Adrenal gland (tissue), 12 donors: ENCODE data around the gene CALML6. TPM values are rescaled to one million over a fixed set of nuclear protein-coding genes. Genes with fewer than 3 reads are reported as not detected.
A peak's percentile ranks its signal among the peaks of the same experiment; 100 is the strongest.

ENCODE experiments used
- DNase-seq, 7 donors: peaks; one replicate each; pipeline ENCODE4 v3.0.0-alpha.2; 2019 to 2020
- H3K27ac ChIP-seq, 5 donors: fragments of 200-600 bp; sonication (generic) in 4 of 5; 1 replicate in 3 of 5; 2 replicates in 2 of 5; pipeline versions ENCODE4 v1.5.1 to v1.8.0; 2016 to 2020; ENCODE audit warnings: mild to moderate bottlenecking in 1 of 5
- H3K27me3 ChIP-seq: fragments of 200-600 bp; 2 replicates; pipeline ENCODE4 v1.8.0; 2021
- H3K36me3 ChIP-seq, 2 donors: fragments of 200-600 bp; replicated peaks in 1 of 2; 1 replicate in 1 of 2; 2 replicates in 1 of 2; pipeline versions ENCODE4 v1.5.1 to v1.8.0; 2018 to 2022
- H3K4me1 ChIP-seq, 2 donors: fragments of 200-600 bp; replicated peaks in 1 of 2; 1 replicate in 1 of 2; 2 replicates in 1 of 2; pipeline versions ENCODE4 v1.5.1 to v1.8.0; 2018 to 2021
- H3K4me3 ChIP-seq, 4 donors: fragments of 200-600 bp; sonication (generic) in 3 of 4; one replicate each; pipeline ENCODE4 v1.5.1; 2016 to 2018
- H3K9me3 ChIP-seq, 3 donors: fragments of 200-600 bp; sonication (generic) in 1 of 3; replicated peaks in 1 of 3; 1 replicate in 2 of 3; 2 replicates in 1 of 3; pipeline versions ENCODE4 v1.5.1 to v1.8.0; 2016 to 2021
- POLR2A ChIP-seq, 2 donors: fragments of 450-650 bp; IDR thresholded peaks; one replicate each; pipeline ENCODE4 v1.6.1; 2017; ENCODE audit warnings: antibody characterized with exemption in 2 of 2, mild to moderate bottlenecking in 2 of 2, moderate library complexity in 1 of 2
- WGBS, 4 donors: extraction: QIAGEN DNeasy Blood & Tissue Kit in 2 of 4; methylation state at CpG; one replicate each; pipeline versions ENCODE4 v1.1.5 to v1.1.7; 2013 to 2017; 5-methylcytosine and 5-hydroxymethylcytosine counted together
- intact Hi-C, 2 donors: fragments of 100-400 bp; cut with DNase I; formaldehyde crosslinking; loops; one replicate each; pipeline versions ENCODE4 v1.14.1 to v1.15.0; 2022 to 2023
- polyA plus RNA-seq, 3 donors: library from polyadenylated mRNA; stranded (reverse); fragments of 200-250 nt in 2 of 3; fragments of 350-450 nt in 1 of 3; fragmentation: Illumina TruSeq in 1 of 3; extraction: RNeasy Lipid Tissue Mini Kit (QIAGEN cat#74804) in 1 of 3; gene quantifications; one replicate each; pipeline ENCODE4 v1.2.3, GENCODE V29; 2013 to 2014
- total RNA-seq, 9 donors: library from RNA; depleted of rRNA in 4 of 9; stranded (reverse); fragments of >200 nt in 4 of 9; fragments of 120-200 nt in 1 of 9; fragmentation: NEBNext Ultra II Directional in 1 of 9; extraction: Animal tissue kit (Norgen Biotek cat#: 25700) in 1 of 9; gene quantifications; one replicate each; pipeline versions ENCODE4 v1.1.0 to v1.2.4, GENCODE V29; 2013 to 2023
- TF ChIP-seq, protein P1 (sequence below), 6 experiments: fragments of 450-650 bp in 4 of 6; fragments of 200-600 bp in 2 of 6; sonication (generic) in 1 of 6; IDR thresholded peaks; 1 replicate in 5 of 6; 2 replicates in 1 of 6; pipeline versions ENCODE4 v1.5.1 to v1.8.0; 2016 to 2021; ENCODE audit warnings: antibody characterized with exemption in 6 of 6, mild to moderate bottlenecking in 2 of 6, moderate library complexity in 1 of 6
- donor health status: healthy with polysubstance abuse.
- donor health status: Bipolar disorder and iron deficiency.
- donor health status: DM: yes; HTN: yes; CAD: no.
- donor health status: DM: no; HTN: no; CAD: no.
- donor health status: DM: no; HTN: no; CAD: no.
- donor health status: DM: yes; HTN: yes; CAD: no.

Gene CALML6
- total and polyA plus RNA-seq, 12 donors = 0.17 to 4.7 (median 0.48) TPM; not detected in 6

DNA sequence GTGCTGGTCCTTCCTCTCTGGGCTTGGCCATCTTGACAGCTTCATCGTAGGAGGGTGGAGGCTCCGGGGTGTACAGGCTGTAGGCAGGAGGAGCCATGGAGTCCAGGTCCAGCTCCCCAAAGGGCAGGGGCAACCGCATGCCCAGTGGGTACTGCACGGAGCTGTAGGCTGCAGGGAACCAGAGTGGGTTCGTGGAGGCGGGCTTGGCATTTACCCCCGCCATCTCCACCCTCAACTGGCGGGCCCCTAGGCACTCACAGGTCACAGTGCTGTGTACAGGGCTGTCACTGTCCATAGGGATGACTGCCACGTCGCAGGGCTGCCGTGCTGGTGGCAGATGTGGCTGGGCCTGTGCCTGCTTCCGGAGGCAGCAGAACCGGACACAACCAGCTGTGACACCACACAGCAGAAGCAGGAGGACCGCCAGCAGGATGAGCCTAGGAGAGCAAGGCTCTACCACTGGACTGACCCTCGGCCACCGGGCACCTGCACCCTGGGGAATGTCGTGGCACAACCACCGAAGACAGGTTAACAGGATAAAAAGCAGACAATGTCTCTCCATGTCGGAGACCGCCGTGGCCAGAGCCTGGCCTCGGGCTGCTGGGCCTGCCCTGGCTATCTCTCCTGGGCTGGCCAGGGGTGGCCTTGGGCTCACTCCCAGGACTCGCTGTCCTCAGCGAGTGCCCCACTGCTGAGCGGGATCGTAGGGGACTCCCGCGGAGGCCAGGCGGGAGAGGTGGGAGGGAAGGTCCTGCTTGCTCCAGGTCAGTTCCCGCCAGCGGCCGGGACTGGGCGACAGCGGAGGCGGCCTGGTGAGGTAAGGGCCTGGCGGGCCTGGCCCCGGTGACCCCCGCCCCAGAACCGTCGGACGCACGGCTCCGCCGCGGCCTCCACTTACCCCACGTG, 3.2 kb downstream of the CALML6 start:
- peak; percentile 69 to 87 (median 80) for DNase-seq
- peak overlapping the region in 2 of 4 donors; percentile 44 to 63 for H3K4me3 ChIP-seq
- WGBS, 4 donors = 16 to 70% (median 31%) methylated on average over 17 to 46 of the region's 46 CpGs
- TF ChIP-seq, protein P1, sequence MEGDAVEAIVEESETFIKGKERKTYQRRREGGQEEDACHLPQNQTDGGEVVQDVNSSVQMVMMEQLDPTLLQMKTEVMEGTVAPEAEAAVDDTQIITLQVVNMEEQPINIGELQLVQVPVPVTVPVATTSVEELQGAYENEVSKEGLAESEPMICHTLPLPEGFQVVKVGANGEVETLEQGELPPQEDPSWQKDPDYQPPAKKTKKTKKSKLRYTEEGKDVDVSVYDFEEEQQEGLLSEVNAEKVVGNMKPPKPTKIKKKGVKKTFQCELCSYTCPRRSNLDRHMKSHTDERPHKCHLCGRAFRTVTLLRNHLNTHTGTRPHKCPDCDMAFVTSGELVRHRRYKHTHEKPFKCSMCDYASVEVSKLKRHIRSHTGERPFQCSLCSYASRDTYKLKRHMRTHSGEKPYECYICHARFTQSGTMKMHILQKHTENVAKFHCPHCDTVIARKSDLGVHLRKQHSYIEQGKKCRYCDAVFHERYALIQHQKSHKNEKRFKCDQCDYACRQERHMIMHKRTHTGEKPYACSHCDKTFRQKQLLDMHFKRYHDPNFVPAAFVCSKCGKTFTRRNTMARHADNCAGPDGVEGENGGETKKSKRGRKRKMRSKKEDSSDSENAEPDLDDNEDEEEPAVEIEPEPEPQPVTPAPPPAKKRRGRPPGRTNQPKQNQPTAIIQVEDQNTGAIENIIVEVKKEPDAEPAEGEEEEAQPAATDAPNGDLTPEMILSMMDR (IDR thresholded peaks at IDR 0.05) = no peak
- no peak for TF ChIP-seq POLR2A (IDR thresholded peaks at IDR 0.05)
- H3K27ac ChIP-seq = peak overlapping the region; percentile 65 to 89 (median 78)
- H3K9me3 ChIP-seq = no peaks in the 10 kb centered on the region
- intact Hi-C loops = no loop called here
- no peaks in the 10 kb centered on the region for H3K27me3 ChIP-seq
- H3K4me1 ChIP-seq = peaks cover 13 to 14% of the 10 kb centered on the region in 2 donors
- no peaks in the 10 kb centered on the region for H3K36me3 ChIP-seq

- Histone ChIP-seq H3K4me1 (peaks cover 13 to 14% of the 10 kb centered on the region in 2 donors), H3K36me3 (no peaks in the 10 kb centered on the region), H3K27ac (peak within 1 kb of the TSS; percentile 65 to 89 (median 78)), H3K9me3 (no peaks in the 10 kb centered on the region), H3K4me3 (peak within 1 kb of the TSS in 3 of 4 donors; percentile 35 to 63 (median 44)), H3K27me3 (no peaks in the 10 kb centered on the region)
- TF ChIP-seq, protein P1 (IDR thresholded peaks at IDR 0.05) = peak in 1 of 6 experiments; percentile 4
- TF ChIP-seq POLR2A (IDR thresholded peaks at IDR 0.05) = peak; percentile 56 to 92
- intact Hi-C loops = no loop called here
- DNase-seq = no peak
- WGBS, 4 donors = 1 to 4% (median 1%) methylated on average over 4 to 44 of the region's 44 CpGs; no CpG with 5 or more reads in 1 of the 4 donors
These were observed 3.8 kb downstream of the CALML6 start, which contains the start of gene TMEM52 for GRCh38 chr1:1918901-1919303. TMEM52 (minus strand) TSS chr1:1919279; CDS start chr1:1919265, 14 bp downstream.

DNA sequence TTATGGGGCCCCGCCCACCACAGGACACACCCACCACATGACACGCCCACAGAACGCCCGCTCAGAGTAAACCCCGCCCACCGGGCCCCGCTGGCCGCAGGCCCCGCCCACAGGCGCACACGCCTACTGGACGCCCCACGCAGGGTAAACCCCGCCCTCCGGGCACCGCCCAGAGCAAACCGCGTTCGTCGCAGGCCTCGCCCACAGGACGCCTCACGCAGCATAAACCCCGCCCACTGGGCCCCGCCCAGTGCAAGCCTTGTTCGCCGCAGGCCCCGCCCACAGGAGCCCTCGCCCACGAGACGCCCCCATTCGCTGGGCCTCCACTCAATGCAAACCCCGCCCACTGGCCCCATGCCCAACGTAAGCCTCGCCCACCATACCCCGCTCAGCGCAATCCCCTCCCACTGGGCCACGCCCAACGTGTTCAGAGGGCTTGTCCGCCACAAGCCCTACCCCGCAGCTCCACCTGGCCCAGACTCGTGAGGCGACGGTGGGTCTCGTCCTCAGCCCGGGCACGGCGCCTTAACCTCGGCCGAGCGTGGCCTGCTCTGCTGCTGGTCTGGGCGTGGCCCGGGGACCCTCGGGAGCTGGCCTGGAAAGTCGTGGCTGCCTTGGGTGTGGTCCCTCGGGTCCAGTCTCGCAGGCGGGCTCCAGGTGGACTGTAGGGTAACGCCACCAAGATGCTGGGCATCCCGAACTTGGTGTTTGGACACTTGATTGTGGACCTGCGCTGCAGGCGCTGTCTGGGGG, 4.4 kb downstream of the CALML6 start:
- TF ChIP-seq, protein P1 (IDR thresholded peaks at IDR 0.05) = peak in 1 of 6 experiments; percentile 1
- TF ChIP-seq POLR2A (IDR thresholded peaks at IDR 0.05) = no peak
- no peaks in the 10 kb centered on the region for H3K27me3 ChIP-seq
- peak; percentile 99 to 100 (median 100) for DNase-seq
- peak overlapping the region in 4 of 5 donors; percentile 1 to 89 (median 78) for H3K27ac ChIP-seq
- intact Hi-C loops = no loop called here
- H3K4me3 ChIP-seq = peak overlapping the region in 2 of 4 donors; percentile 44 to 63
- WGBS, 4 donors = 10 to 100% (median 13%) methylated on average over 2 to 62 of the region's 62 CpGs
- no peaks in the 10 kb centered on the region for H3K36me3 ChIP-seq
- H3K9me3 ChIP-seq = no peaks in the 10 kb centered on the region
- H3K4me1 ChIP-seq = peaks cover 13 to 14% of the 10 kb centered on the region in 2 donors
